NCI-H2029 treated with DMSO at 0.1 percent for 48 hours (cell line): Measurements from ENCODE around the gene HSF5.
"Not testable (repeated sequence)": the region's sequence is repeated elsewhere in the genome, so short reads cannot be mapped to it uniquely, and the experiment has no call there.

Experiments used
- DNase-seq: peaks from one replicate; lab custom pipeline; 2025; lab: John Stamatoyannopoulos, UW

Gene HSF5

DNA sequence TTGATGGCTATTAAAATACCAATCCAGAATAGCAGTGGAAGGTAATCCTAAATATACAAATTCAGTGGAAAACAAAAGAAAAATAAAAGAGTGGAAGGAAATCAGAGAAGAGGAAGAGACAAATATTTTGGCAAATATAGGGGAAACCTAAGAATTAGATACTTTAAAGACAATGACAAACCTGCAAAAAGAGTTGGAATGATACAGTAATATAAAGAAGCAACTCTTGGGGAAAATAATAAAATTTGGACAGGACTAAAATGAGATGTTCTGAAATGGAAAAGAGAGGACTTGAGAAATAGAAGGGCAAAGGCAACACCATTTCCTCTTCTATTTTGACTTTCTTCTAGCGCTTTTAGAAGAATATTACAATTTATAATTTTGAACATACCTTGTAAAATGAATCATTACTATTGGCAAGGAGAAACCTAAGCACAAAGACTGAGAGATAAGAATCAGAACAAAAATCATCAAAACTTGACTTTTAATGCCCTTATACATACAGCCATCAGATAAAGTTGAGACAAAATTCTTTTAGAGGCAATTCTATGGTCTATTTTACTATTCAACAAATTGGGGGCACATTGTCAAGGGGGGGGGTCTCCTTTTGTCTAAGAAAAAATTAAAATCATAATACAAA is 76.0 kb downstream of the HSF5 start:
- no peak for DNase-seq

DNA sequence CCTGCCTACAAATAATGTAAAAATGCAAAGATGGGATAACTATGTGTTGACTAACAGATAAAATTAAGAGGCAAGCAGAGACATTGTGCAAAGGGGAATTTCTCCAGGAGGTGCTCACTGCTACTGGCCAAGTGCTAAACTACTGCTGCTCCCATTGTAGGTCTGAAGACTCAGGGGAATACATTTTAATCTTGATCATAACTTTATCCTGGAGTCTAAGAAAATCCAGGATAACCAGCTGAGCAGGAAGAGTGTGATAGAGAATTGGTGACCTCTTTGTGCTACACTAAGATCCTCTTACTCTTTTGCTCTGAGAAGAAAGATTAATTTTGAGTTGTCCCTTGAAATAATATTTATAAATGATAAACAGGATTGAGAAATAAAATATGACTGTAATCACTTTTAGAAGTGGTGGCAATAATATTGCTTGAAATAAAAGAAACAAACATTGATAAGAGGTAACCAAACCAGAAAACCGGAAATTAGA is 76.8 kb downstream of the HSF5 start:
- no peak for DNase-seq

DNA sequence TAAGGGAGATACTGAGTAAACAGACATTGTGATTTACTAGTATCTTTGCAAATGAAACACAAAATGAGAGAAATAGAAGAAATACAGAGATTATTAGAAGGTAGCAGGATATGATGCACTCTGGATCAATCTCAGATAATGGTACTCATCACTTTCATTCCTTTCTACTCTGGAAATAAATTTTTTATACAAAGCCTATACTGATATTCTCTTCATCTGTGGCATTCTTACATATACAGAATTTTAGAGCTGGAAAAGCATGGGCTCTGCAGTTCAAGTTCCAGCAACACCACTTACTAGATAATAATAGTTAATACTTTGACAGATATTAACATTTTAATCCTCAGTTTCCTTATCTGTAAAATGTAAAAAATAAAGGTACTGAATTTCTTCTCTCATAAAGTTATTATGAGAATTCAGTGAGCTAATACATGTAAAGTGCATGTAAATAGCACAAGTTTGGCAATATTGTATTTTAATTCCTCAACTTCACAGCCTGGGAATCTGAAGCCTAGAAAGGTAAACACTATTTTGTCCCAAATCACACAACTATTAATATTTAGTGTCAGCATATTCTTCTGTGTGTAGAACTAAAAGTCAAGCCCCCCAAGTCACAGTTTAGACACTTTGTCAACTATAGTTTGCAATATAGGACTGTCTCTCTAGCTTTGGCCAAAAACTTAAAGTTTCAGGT is 77.3 kb downstream of the HSF5 start:
- no peak for DNase-seq

DNA sequence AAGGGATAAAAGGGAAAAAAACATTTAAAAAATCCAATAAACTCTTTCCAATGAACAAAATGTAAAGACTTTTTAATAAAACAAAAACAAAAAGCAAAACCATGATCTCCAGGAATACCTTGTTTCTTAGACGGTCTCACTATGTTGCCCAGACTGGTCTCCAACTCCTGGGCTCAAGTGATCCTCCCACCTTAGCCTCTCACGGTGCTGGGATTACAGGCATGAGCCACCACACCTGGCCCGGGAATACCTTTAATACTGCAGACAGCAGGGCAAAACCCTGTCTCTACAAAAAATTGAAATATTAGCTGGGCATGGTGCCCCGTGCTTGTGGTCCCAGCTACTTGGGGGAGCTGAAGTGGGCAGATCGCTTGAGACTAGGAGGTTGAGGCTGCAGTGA is 78.8 kb downstream of the HSF5 start:
- no peak for DNase-seq

DNA sequence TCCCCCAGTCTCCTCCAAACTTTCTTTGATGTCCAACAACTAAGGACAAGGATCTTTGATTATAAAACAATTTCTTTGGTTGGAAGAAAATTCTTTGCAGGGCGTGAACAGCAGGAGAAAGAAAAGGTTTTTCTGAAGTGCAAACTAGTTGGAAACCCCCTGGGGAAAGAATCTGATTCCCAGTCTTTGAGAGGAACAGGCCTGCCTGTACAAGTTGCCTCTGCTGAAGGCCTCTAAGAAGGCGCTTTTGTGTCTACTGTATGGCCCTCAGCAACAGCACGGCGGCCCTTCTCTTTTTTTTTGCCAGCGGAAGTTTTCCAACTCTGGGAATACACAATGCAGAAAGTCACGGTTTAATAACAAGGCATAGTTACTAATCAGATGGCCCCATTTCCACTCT is 84.9 kb downstream of the HSF5 start:
- no peak for DNase-seq

DNA sequence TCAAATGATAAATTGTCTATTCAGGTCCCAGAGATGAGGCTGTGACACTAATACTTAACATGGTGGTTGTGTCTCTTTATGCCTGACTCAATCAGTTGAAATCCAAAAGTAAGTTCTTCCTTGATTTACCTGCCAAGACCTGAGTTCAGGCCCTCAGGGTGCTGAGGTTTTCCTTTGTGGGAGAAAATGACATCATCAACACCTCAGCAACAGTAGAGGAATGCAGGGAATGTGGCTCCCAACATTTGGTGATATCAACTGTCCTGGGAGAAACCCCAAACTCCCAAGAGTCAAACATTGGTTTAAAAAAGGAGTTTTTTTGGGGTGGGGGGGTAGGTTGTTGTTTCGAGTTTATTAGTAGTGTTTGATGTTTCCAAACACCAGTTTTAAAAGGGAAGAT is 85.5 kb downstream of the HSF5 start:
- no peak for DNase-seq

DNA sequence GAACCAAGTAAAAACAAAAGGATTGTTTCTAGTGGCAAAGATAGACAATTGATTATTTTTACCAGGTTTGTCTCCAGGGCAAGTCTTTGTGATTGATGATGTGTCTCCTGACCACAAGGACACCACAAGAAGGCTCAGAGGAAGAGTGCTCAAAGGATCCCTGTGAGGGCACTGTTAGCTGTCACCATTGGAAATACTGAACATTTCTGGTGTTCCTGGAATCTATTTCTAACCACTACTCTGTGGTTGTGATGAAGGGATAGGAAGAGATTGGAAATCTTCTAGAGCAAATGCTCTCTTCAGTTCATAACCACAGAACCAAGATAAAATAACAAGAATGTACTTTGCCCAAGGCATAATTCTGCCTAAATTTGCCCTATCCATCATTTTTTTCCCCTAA is 86.2 kb downstream of the HSF5 start:
- no peak for DNase-seq

DNA sequence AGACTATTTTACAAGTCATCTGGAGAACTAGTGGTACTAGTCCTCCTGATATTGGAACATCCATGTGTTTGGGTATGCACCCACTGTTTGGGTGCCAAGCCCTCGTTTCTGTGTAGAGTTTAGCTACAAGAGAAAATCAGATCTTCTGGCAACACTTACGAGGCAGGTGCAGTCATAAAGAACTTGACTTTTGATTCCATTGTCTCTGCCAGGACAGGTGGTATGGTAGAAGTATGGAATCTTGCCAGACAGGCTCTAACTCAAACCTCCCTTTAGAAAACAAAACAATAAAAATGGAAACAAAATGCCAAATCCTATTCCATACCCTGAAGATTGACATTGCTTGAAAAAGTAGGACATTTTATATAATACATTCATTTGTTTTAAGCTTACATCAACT is 86.9 kb downstream of the HSF5 start:
- DNase-seq, result peak; percentile 32

DNA sequence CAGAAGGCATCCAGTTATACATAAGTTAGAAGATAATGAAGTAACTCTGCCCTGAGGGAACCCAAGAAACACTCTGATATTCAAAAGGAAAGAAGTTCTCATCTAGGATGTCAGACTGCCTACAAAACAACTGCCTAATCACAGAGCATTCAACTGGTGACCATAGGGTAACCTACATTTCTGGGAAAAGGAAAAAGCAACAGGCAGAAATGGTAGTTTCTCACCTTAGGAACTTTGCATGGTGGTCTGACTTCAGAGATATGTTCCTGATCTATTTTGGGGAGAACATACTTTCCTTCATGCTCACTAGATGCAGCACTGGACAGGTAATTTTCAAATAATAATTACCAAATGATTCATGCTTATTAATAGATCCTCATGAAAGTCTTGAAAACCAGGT is 87.4 kb downstream of the HSF5 start:
- no peak for DNase-seq

DNA sequence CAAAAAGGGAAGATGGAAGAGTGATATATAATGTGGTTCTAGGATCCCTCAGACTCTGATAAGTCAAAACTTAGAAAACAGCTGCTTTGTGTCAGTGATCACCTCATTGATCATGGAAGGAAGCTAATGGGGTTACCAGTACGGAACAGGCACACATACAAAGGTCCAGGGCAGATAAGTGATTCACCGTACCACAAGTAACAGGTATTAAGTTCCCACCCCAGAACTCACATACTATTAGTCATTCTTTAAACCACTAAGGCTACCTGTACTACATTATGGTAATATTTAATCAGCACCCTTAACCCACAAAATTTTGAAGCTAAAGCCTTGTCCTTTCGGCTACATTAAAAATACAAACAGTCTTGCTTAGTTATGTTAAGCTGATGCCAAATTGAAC is 88.2 kb downstream of the HSF5 start:
- no peak for DNase-seq

DNA sequence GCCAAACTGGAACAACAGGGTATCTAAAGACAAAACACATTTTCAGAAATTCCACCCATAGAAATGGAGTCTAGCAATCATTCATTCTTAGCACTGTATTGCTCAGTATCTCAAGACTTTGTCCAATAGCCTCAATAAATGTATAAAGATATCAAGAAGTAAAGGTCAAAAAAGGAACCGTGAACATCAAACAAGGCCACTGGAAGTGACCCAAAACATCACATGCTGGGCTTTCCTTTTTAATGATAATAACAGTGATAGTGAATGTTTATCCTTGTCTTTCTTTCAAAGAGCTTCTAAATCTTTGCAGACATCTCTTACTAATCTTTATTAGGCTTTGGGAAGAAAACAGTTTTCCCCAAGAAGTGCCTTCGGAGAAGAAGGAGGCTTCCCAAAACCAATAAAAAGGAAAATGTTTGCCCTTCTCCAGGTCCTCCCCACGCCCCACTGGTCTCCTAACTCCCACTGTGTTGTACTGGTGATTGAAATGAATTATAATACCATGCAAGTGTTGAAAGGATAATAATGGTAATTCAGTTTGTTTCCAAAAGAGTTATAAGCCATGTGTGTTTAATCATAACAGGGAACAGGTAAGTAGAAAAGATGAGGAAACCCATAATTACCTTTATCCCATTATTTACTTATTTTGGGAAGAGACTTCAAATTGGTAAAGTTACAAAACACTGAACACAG is 89.5 kb downstream of the HSF5 start:
- no peak for DNase-seq

DNA sequence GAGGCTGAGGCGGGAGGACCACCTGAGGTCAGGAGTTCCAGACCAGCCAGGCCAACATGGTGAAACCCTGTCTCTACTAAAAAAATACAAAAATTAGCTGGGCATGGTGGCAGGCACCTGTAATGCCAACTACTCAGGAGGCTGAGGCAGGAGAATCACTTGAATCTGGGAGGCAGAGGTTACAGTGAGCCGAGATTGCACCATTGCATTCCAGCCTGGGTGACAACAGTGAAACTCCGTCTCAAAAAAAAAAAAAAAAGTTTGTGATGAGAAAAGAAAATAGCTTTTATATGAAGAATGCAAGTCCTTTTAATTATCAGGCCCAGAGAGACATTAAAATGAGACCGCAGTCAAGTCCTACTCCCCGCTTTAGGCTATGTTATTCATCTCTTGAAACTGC is 90.8 kb downstream of the HSF5 start:
- not testable (repeated sequence) for DNase-seq

DNA sequence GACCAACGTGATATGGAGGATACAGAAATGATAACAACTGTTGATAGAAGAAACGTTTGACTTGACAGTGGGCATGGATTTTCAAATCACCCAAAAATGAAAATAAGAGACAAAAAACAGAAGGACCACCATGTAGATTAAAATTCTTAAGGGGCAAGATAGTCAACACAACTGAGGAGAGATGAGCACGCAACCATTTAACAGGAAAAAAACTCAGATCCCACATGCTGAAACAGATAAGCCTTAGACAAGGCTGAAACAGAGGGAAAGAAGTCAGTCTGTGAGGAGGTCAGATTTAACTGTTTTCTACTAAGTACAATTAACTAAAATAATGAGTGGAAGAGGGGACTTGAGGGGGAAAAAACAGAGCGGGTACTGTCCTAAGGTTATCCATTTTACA is 92.0 kb downstream of the HSF5 start:
- DNase-seq, result no peak

DNA sequence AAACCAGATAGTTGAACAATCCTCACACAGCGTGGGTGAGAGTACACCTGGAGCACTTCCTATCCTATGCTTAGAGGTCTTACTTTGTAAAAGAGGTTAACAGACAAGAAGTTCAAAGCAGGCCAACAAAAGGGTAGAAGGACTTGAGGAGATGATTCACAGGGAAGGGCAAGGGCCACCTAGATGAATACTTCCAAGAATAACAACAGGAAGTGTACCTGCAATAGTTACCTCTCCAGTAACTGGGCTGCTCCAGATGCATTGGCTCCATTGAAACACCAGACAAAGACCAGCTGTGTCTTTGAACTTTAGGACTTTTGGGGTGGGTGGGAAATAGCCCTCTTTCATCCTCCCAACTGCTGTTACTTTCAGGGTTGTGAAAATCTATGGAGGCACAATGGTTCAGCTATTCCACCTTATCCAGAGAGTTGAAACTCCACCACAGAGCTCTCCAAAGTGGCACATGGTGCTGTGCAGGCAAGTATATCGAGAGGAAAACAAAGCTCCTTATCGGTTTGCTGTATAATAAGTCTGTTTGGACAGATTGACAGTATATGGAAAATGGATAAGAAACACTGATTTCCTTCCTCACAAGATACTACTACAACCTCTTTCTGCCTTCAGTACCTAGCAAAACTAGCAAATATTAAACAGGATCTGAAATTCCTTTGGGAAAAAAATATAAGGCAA is 93.5 kb downstream of the HSF5 start:
- no peak for DNase-seq

DNA sequence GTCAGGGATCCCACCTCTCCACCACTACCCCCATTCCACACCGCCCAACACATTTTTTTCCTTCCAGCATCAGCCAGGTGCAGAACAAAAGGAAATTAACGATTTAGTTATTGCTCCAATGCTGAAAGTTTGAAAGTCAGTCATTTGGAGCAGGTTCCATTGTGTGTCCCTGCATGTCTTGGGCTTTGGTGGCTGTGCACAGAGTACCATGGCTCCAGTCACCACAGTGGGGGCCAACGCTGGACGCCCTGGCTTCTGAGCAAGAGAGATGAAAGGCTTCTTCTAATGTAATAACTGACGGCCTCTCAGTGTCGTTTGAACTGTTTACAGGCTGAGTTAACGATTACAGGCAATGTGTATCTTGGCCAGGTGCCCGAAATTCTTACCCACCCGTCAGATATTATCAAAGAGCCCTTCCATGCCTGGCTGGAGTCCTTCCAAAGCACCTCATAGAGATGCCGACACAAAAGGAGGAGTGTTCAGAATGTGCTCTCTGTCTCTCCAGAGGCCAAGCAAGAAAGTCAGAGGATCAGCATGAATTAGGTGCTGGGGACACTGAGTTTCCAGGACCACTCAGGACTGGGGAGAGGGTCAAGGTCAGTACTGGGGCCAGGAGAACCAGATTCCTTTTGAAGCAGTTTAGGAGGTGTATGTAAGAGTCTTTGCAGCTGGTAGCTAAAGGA is 96.8 kb downstream of the HSF5 start:
- DNase-seq, result peak; percentile 94

DNA sequence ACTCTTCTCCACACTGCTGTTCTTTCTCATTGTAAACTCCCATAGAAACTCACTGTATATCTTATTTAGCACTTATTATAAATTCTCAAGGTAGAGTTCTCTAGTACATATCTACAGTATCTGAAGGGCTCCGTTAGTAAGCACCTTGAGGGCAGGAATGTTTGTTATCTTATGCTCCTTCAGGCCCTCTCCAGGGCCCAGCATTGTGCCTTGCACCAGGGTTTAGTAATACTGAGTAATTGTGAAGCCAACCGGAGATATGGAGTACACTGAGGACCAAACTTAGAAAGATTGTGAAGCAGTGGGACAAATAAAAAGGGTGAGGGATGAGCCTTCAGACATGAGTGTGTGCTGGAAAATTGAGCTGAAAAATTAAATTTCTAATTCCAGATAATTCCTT is 97.3 kb downstream of the HSF5 start:
- no peak for DNase-seq

DNA sequence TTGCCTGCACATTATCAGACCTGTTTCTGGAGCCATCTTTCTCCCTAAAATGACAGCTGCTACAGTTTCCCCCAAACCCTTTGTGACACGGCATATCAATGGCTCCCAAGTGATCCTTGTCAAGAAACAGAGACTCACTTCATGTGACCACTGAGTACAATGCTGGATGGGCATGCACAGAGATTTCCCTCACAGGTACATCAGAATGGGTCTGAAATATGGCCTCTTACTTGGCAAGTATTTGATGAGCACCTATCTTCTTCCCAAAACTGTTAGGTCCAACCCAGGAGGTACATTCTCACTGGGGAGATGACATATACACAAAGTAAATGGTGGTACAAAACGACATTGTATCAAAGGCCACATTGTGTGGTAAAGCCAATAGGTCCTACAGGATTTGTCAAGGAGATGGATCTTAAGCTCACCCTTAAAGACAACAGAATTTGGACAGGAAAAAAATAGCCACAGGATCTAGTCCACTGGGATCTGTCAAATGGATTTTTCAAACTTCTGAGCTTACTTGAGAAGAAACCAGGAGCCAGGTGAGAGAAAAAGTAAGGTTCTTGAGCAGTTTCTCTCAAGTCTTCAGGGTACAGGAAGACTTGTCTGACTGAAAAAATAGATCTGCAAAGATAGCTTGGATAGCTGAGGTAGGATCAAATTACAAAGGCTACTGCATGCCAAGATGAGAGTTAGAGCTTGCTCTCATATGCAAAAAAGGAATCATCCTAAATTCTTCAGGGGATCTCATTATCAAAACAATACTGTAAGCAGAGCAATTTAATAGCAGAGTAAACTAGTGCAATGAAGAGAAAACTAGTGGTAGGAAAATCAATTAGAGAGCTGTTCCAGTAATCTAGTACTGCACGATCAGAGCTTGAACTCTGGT is 99.7 kb downstream of the HSF5 start:
- no peak for DNase-seq

DNA sequence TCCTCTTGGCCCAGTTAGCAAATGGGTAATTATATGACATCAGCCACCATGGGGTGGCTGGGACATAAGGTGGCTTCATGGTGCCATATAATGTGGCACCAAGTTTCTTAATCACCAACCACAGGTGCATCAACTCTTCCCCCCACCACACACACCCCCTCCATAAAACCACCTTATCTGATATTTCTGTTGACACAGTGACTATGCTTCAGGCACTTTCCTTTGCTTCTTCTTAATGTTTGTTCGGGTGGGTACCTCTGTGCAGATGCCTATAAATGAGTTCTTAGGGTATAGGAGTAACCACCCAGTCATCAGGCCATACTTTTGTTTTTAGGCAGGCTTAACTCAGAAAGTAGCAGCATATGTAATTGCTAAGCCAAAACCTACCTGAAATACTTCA is 100.4 kb downstream of the HSF5 start:
- no peak for DNase-seq

DNA sequence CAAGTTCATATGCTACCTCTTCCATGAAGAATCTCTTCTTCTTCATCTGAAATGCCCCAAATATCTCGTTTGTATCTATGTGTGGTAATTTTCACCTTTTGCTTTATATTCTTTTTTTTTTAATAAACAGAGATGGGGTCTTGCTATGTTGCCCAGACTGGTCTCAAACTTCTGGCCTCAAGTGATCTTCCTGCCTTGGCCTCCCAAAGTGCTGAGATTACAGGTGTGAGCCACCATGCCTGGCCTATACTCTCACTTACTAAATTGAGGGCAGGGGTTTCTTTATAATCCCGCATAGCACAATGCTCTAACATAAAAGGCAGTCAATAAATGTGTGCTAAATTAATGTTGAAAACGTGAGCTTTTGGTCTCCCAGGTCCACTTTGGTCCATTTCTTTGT is 101.5 kb downstream of the HSF5 start:
- DNase-seq, result no peak

DNA sequence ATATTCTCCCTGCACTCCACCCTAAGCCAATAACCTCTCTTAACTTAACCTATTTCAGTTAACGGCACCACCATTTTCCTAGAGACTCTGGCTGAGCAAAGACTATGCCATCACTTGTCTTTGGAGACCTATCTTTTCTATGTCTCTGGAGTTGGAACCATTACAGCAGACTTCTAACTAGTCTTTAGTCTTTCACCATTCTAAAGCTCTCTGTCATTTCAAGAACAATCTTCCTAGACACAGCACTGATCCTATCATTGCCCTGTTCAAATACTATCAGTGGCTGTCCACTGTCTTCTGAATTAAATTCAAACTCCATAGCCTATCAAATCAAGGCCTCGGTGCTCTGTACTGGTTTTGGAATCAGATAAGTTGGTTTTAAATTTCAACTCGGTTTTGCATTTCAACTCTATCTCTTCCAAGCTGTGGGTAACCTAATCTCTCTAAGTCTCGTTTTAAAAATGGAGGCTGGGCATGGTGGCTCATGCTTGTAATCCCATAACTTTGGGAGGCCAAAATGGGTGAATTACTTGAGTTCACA is 102.8 kb downstream of the HSF5 start:
- no peak for DNase-seq

DNA sequence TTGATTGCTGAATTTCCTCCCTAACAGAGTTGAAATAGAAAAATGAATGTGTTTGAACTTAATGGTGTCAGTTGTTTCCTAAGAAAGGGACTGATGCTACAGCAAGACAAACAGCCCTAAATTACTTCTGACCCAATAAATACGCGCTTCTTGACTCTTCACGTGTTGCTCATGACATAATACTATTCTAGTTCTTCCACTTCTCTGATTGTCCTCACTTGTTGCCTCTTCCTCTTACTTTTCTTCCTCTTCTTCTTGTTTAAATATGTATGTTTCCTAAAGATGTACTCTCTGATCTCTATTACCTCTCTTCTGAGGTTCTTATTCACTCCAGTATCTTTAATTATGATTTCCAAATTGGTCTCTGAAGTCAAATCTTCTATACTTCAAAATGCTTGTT is 103.3 kb downstream of the HSF5 start:
- DNase-seq, result no peak
